Caco-2 (cell line): Measurements from ENCODE around the gene CRTC1. TPM values are rescaled to one million over a fixed set of nuclear protein-coding genes. Genes with fewer than 3 reads are reported as not detected.

Source experiments
- BruUV-seq: library from RNA; stranded (reverse); fragments of 400-500 nt; replicated peaks from 2 replicates; lab custom pipeline; 2021; lab: Mats Ljungman, UMichigan
- CTCF ChIA-PET: fragments of 300-600 bp; sonication (Branson Sonifier 250); formaldehyde crosslinking; loops from one replicate; lab custom pipeline; 2022; ENCODE audit warnings: antibody characterized with exemption; lab: Charles Lee
- POLR2A ChIA-PET: fragments of 300-600 bp; sonication (Branson Sonifier 250); formaldehyde crosslinking; loops from one replicate; lab custom pipeline; 2022; ENCODE audit warnings: antibody characterized with exemption; lab: Charles Lee
- DNase-seq, 2 experiments: peaks; one replicate each; pipeline versions ENCODE4 v3.0.0 to v3.0.0-alpha.2; 2020 to 2022
- H3K27me3 ChIP-seq: replicated peaks from 2 replicates; pipeline ENCODE4 v1.6.0; 2011; ENCODE audit warnings: low read length; ENCODE audit not compliant: control insufficient read depth, insufficient read depth
- H3K36me3 ChIP-seq: 2 replicates; pipeline ENCODE4 v1.5.1; 2011; ENCODE audit warnings: low read length; ENCODE audit not compliant: control insufficient read depth, insufficient read depth
- H3K4me1 ChIP-seq: fragments of 250-450 bp; sonication (Bioruptor Pico); 2 replicates; pipeline ENCODE4 v1.5.1; 2020; ENCODE audit warnings: mild to moderate bottlenecking
- H3K4me3 ChIP-seq: 2 replicates; pipeline ENCODE4 v1.5.1; 2011; ENCODE audit warnings: low read depth, mild to moderate bottlenecking, control low read depth, low read length
- H3K9me3 ChIP-seq: fragments of 250-450 bp; sonication (Bioruptor Pico); 2 replicates; pipeline ENCODE4 v1.5.1; 2020; ENCODE audit warnings: mild to moderate bottlenecking, moderate library complexity
- H3K27ac Mint-ChIP-seq: one replicate; pipeline ENCODE4 v1.8.0; 2022; ENCODE audit warnings: mixed read lengths; ENCODE audit not compliant: unreplicated experiment
- H3K27me3 Mint-ChIP-seq: one replicate; pipeline ENCODE4 v1.8.0; 2022; ENCODE audit warnings: mixed read lengths; ENCODE audit not compliant: insufficient read depth, unreplicated experiment
- H3K36me3 Mint-ChIP-seq: one replicate; pipeline ENCODE4 v1.8.0; 2022; ENCODE audit warnings: mild to moderate bottlenecking, mixed read lengths; ENCODE audit not compliant: insufficient read depth, unreplicated experiment
- H3K4me1 Mint-ChIP-seq: one replicate; pipeline ENCODE4 v1.8.0; 2022; ENCODE audit warnings: low read depth, mixed read lengths; ENCODE audit not compliant: unreplicated experiment
- H3K4me3 Mint-ChIP-seq: one replicate; pipeline ENCODE4 v1.8.0; 2022; ENCODE audit warnings: mild to moderate bottlenecking, moderate library complexity, mixed read lengths; ENCODE audit not compliant: unreplicated experiment
- H3K9me3 Mint-ChIP-seq: one replicate; pipeline ENCODE4 v1.8.0; 2022; ENCODE audit warnings: mixed read lengths; ENCODE audit not compliant: unreplicated experiment
- intact Hi-C: fragments of 100-400 bp; cut with micrococcal nuclease; formaldehyde crosslinking; loops from one replicate; pipeline ENCODE4 v1.10.0; 2022; ENCODE audit not compliant: unreplicated experiment
- total RNA-seq: library from RNA; stranded (reverse); gene quantifications from 2 replicates; pipeline ENCODE4 v1.2.3, GENCODE V29; 2022
- TF ChIP-seq, protein P1 (sequence below), 2 experiments: fragments of 200-600 bp in 1 of 2; IDR thresholded peaks; 1 replicate in 1 of 2; 2 replicates in 1 of 2; pipeline versions ENCODE4 v1.5.1 to v1.8.0; 2011 to 2022; ENCODE audit warnings: antibody characterized with exemption in 1 of 2, control low read depth in 1 of 2, inconsistent platforms in 1 of 2, low read depth in 1 of 2, low read length in 1 of 2, mild to moderate bottlenecking in 1 of 2, moderate library complexity in 1 of 2; ENCODE audit not compliant: insufficient read depth in 1 of 2, severe bottlenecking in 1 of 2, unreplicated experiment in 1 of 2

The CRTC1 gene
- total RNA-seq, 1 experiment from 2014 or later: 13.8 TPM

DNA sequence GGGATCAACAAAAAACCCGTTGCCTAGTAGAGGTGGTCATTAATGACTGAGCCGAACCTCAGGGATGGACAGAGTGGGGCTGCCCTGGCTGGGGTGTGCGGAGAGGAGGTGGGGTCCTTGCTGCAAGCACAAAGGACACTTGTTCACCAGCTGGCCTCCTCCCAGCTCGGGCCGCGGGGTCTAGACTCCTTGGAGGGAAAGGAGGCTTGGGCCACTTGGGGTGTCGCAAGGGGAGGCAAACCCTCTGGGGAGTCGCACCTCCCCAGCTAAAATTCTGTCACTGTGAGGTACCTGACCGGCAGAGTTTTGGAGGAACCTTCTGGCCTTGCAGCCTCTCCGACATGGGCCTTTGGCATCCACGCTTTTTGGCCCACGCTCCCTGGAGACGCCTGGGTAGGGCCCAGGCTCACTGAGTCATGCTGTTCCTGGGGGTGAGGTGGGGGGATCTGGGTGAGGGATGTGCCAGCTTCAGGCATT lies 38.4 kb upstream of the CRTC1 start:
- Mint-ChIP-seq H3K27me3 (no peaks in the 10 kb centered on the region), H3K4me3 (no peak overlapping the region), H3K27ac (no peak overlapping the region), H3K9me3 (no peaks in the 10 kb centered on the region), H3K36me3 (no peaks in the 10 kb centered on the region), H3K4me1 (no peaks in the 10 kb centered on the region)
- H3K36me3 ChIP-seq: no peaks in the 10 kb centered on the region; the same call in 1 of the 2 replicates
- no peaks in the 10 kb centered on the region for H3K27me3 ChIP-seq
- BruUV-seq: no TSS peak
- H3K4me1 ChIP-seq: no peaks in the 10 kb centered on the region
- no peaks in the 10 kb centered on the region for H3K9me3 ChIP-seq
- CTCF ChIA-PET: no interaction called here
- H3K4me3 ChIP-seq: no peak overlapping the region
- intact Hi-C loops: no loop called here
- TF ChIP-seq, protein P1, sequence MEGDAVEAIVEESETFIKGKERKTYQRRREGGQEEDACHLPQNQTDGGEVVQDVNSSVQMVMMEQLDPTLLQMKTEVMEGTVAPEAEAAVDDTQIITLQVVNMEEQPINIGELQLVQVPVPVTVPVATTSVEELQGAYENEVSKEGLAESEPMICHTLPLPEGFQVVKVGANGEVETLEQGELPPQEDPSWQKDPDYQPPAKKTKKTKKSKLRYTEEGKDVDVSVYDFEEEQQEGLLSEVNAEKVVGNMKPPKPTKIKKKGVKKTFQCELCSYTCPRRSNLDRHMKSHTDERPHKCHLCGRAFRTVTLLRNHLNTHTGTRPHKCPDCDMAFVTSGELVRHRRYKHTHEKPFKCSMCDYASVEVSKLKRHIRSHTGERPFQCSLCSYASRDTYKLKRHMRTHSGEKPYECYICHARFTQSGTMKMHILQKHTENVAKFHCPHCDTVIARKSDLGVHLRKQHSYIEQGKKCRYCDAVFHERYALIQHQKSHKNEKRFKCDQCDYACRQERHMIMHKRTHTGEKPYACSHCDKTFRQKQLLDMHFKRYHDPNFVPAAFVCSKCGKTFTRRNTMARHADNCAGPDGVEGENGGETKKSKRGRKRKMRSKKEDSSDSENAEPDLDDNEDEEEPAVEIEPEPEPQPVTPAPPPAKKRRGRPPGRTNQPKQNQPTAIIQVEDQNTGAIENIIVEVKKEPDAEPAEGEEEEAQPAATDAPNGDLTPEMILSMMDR (IDR thresholded peaks at IDR 0.05; ENCODE audit: insufficient read depth in 1 of 2, low read depth in 1 of 2, low read length in 1 of 2, severe bottlenecking in 1 of 2, unreplicated experiment in 1 of 2): no peak
- POLR2A ChIA-PET: no interaction called here
- no peak for DNase-seq

DNA sequence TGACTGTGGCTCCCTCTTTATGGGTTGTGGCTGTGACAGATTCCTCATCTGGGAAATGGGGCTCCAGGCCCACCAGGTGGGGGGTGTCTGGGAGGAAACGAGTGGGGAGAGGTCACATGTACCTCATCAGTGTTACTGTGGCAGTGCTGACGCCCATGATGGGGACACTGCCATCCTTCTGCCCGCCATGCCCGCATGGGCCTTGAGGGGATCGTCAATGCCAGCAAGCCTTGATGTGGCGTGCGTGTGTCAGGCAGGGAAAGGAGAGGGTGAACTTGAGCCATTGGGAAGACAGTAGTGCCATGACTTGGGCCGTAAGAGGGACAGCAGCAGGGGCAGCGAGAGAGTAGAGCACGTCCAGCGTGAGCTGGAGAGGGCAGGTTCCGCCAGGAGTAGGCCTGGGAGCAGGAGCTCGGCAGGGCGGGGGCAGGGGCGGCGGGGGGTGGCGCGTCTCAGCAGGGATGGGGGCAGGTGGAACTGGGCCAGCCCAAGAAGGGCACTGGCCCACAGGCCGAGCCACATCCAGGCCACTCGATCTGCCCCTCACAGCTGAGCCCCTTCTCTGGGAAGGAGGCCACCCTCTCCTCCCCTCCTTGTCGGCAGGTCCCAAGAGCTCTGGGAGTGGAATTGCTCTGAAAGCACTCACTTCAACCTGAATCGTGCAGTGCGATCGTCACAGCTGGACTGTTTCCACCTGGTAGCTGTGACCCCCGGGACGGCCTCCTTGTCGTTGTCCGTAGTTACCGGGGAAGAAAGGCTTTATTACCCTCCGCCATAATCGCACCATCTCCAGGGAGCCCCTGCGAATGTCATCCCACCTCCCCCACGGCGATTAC lies 36.7 kb upstream of the CRTC1 start:
- no peaks in the 10 kb centered on the region for H3K9me3 Mint-ChIP-seq
- CTCF ChIA-PET: interaction anchor here (0.6 kb wide), 1 partner anchor 26 kb away, joined by 3 read pairs; no protein-coding TSS in a partner anchor
- no peaks in the 10 kb centered on the region for H3K27me3 Mint-ChIP-seq
- intact Hi-C loops: no loop called here
- no peak for DNase-seq
- no peaks in the 10 kb centered on the region for H3K27me3 ChIP-seq
- no peak overlapping the region for H3K4me3 Mint-ChIP-seq
- no TSS peak for BruUV-seq
- no peaks in the 10 kb centered on the region for H3K36me3 Mint-ChIP-seq
- no peak overlapping the region for H3K4me3 ChIP-seq
- no peaks in the 10 kb centered on the region for H3K9me3 ChIP-seq
- POLR2A ChIA-PET: no interaction called here
- H3K4me1 Mint-ChIP-seq: no peaks in the 10 kb centered on the region
- no peaks in the 10 kb centered on the region for H3K4me1 ChIP-seq
- H3K27ac Mint-ChIP-seq: no peak overlapping the region
- no peaks in the 10 kb centered on the region; the same call in 1 of the 2 replicates for H3K36me3 ChIP-seq
- TF ChIP-seq, protein P1 (IDR thresholded peaks at IDR 0.05; ENCODE audit: insufficient read depth in 1 of 2, low read depth in 1 of 2, low read length in 1 of 2, severe bottlenecking in 1 of 2, unreplicated experiment in 1 of 2): no peak

DNA sequence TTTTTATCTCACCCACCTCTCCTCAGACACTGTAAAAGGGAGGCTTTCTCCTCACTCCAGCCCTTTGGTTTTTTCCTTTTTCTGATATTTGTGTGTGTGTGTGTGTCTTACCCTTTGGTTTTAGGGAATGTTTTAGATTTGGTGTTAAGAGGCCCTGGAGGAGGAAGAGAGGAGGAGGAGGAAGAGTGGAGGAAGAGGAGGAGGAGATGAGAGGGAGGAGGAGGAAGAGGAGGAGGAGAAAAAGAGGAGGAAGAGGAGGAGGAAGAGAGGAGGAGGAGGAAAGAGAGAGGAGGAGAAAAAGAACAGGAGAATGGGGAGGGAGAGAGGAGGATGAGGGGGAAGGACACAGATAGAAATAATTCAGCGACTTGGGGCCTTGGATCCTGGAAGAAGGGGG lies 36.1 kb upstream of the CRTC1 start:
- H3K36me3 ChIP-seq: no peaks in the 10 kb centered on the region; the same call in 1 of the 2 replicates
- Mint-ChIP-seq H3K9me3 (no peaks in the 10 kb centered on the region), H3K27ac (no peak overlapping the region), H3K4me1 (no peaks in the 10 kb centered on the region), H3K4me3 (no peak overlapping the region), H3K36me3 (no peaks in the 10 kb centered on the region), H3K27me3 (no peaks in the 10 kb centered on the region)
- BruUV-seq: no TSS peak
- intact Hi-C loops: no loop called here
- H3K9me3 ChIP-seq: no peaks in the 10 kb centered on the region
- TF ChIP-seq, protein P1 (IDR thresholded peaks at IDR 0.05; ENCODE audit: insufficient read depth in 1 of 2, low read depth in 1 of 2, low read length in 1 of 2, severe bottlenecking in 1 of 2, unreplicated experiment in 1 of 2): no peak
- H3K27me3 ChIP-seq: no peaks in the 10 kb centered on the region
- no peak overlapping the region for H3K4me3 ChIP-seq
- H3K4me1 ChIP-seq: no peaks in the 10 kb centered on the region
- CTCF ChIA-PET: interaction anchor here (0.6 kb wide), 1 partner anchor 26 kb away, joined by 3 read pairs; no protein-coding TSS in a partner anchor
- POLR2A ChIA-PET: no interaction called here
- no peak for DNase-seq
